SH-SY5Y (cell line): ENCODE data around the gene MCOLN3.

ENCODE experiments used
- GATA2 ChIP-seq: IDR thresholded peaks from 2 replicates; pipeline ENCODE4 v1.6.1; 2011; ENCODE audit warnings: mild to moderate bottlenecking, low read depth, low read length
- GATA3 ChIP-seq: IDR thresholded peaks from 2 replicates; pipeline ENCODE4 v1.6.1; 2011; ENCODE audit warnings: low read depth, mild to moderate bottlenecking, low read length, moderate library complexity

The MCOLN3 gene

DNA sequence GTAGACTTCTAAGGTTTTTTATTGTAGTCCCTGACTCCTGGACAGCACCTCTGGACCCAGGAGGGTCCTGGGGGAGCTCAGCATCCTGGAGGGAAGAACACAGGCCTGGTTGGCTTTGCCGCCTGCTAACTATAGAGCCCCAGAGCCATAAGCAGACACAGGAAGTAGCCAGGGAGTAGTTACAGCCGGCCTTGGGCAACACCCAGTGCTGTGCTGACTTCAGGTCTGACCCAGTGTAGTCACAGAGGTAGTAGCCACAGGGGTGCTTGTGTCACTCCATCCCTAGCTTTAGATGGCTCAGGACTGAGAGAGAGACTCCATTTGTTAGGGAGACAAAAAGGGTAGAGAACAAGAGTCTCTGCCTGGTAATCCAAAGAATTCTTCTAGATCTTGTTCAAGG lies 73.3 kb downstream of the MCOLN3 start:
- TF ChIP-seq GATA2 (no peak), GATA3 (no peak)

DNA sequence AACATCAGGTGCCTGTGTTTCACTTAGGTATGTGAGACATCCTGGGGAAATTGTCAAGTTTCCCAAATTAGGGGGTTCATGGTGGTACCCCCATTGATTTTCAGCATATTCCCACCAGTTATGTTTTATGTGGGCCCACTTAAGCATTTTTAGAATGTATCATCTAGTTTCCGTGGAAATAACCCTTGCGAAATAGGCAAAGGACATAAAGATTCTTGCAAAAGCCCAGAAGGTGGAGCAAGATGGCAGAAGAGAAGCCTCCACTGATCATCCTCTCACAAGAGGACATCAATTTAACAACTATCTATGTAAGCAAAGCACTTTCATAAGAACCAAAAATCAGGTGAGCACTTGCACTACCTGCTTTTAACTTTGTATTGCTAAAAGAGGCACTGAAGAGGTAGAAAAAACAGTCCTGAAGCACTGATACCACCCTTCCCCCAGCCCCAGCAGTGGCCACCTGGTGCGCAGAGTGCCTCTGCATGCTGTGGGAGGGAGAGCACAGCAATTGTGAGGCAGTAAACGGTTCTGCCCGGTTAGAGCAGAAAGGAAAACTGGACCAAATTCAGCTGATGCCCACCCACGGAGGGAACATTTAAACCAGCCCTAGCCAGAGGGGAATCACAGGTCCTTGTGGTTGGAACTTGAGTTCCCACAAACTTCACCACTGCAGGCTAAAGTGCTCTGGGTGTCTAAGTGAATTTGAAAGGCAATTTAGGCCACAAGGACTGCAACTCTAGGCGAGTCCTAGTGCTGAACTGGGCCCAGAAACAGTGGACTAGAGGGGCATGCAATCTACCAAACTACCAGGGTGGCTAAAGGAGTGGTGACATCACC lies 74.6 kb downstream of the MCOLN3 start:
- TF ChIP-seq GATA3 = no peak
- TF ChIP-seq GATA2 = no peak

DNA sequence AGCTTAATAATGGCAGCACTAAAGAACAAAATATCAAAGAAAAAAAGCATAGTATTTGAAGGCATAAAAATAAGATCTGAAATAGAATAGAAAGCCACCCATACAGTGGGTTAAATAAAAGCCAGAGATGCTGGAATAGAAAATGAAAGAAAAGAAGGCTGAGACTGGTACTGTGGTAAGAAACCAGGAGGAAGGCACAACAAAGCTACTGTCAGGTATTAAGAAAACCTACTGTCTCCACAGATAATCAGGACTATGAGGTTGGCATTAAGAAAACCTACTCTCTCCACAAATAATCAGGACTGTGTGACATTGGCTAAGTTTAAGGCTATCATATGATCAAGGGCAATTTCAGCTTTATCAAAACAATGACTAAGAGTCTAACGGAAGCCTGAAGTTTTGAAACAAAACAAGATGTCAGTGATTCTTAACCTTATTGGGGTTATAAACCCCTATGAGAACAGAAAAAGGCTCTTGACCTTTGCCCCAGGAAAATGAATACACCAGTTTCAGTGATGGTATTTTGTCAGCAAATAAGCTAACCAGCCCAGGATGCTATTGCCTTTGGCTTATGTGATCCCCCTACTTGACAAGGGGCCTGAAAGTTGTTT lies 75.8 kb downstream of the MCOLN3 start:
- TF ChIP-seq GATA2 = no peak
- TF ChIP-seq GATA3 = no peak

DNA sequence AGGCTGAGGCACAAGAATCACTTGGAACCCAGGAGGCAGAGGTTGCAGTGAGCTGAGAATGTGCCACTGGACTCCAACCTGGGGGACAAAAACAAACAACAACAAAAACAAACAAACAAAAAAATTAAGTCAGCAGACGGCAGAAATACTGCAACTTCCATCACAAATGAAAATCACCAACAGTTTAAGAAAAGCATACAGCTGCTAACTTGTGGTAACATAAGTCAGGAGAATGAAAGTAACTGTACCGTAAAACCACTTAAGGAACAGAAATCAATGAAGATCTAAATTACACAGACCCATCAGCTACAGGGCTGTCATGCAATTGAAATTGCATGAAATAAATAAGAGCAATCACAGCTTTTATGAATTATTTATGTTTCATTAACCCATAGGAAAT lies 76.3 kb downstream of the MCOLN3 start:
- TF ChIP-seq GATA2 = no peak
- no peak for TF ChIP-seq GATA3

DNA sequence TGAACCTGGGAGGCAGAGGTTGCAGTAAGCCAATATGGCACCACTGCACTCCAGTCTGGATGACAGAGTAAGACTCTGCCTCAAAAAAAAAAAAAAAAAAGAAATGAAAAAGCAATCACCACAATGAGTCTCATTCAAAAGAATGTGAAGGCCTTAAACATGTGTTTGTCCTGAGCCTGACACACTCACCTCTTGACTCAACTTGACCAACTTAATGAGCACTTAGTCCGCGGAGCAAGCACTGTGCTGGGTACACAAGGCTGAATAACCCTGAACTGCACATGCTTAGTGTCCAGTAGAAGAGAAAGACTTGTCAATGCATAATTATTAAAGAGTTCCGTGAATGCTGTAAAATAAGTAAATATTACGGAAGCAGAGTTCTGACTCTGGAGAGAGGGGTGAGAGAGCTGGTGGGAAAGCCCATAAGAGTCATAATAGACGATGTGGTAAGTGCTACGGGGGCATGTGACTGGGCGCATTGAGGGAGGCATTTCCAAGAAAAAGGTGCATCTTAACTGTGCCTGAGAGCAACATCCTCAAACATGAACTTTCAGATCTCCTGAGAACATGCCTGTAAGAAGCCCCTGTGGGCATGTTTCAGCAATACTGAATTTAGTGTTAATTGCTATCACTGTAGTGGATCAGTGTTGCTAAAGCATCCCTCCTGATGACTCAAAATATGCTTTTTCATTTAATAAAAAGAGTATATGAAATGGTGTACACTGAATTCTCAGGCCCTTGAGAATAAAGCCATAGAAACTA lies 78.6 kb downstream of the MCOLN3 start:
- no peak for TF ChIP-seq GATA3
- TF ChIP-seq GATA2 = no peak

DNA sequence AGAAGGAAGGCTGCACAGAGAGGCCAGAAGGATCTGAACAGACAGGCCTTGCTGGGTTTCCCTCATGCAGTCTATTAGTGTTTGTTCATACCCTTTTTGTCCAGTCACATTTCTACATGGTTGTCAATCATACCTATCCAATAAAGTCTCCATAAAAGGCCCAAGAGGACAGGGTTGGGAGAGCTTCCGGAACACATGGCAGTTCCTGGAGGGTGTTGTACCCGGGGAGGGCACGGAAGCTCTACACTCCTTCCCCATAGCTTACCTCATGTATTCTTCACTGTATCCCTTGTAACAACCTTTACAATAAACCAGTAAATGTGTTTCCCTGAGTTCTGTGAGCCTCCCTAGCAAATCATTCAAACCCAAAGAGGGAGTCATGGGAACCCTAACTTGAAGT lies 79.4 kb downstream of the MCOLN3 start:
- TF ChIP-seq GATA3 (no peak), GATA2 (no peak)

DNA sequence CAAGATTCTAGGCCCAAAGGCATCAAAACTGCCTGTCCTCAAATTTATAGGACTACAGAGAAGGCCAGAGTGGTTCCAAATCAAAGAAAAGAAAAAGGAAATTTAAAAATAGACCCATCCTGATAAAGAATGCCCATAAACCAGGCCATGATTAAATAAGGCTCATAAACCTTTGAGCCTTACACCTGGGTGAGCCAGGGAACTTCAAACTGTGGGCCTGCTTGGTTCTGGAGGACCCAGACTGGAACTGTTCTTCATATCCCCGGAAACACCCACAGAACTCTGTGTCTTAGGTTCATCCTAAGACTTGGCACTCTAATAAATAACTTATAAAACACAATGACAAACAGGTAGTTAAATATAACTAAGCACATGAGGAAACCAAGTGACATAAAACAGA lies 80.2 kb downstream of the MCOLN3 start:
- TF ChIP-seq GATA3 (no peak), GATA2 (no peak)
